Globus pallidus (tissue), 1 donor: ENCODE measurements around the gene PGP.
A peak's percentile ranks its signal among the peaks of the same experiment; 100 is the strongest.
"Not testable (repeated sequence)": the region's sequence is repeated elsewhere in the genome, so short reads cannot be mapped to it uniquely, and the experiment has no call there.

Experiments used
- DNase-seq: peaks from one replicate; pipeline ENCODE4 v3.0.0-alpha.2; 2015; ENCODE audit warnings: low spot score

The PGP gene, protein sequence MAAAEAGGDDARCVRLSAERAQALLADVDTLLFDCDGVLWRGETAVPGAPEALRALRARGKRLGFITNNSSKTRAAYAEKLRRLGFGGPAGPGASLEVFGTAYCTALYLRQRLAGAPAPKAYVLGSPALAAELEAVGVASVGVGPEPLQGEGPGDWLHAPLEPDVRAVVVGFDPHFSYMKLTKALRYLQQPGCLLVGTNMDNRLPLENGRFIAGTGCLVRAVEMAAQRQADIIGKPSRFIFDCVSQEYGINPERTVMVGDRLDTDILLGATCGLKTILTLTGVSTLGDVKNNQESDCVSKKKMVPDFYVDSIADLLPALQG

GRCh38 chr16:2214719-2214968 is at the start of gene PGP:
Gene PGP (minus strand): TSS chr16:2214840. CDS start chr16:2214777, 63 bp downstream.
- no peak for DNase-seq

GRCh38 chr16:2263026-2263425 is 48.4 kb upstream of the PGP start:
- not testable (repeated sequence) for DNase-seq

DNA sequence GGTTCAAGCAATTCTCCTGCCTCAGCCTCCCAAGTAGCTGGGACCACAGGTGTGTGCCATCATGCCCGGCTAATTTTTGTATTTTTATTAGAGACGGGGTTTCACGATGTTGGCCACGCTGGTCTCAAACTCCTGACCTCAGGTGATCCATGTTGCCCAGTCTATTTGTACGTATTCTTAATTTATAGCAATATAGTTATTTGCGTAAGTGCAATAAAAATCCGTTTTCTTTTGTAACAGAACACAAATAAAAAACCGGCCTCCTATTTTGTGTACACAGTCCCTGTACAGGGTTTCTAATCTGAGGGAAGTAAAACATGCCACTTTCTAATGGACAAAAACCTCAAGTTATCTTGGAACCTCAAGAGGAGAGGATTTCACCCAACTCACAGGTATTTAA is 45.6 kb upstream of the PGP start:
- DNase-seq = no peak

DNA sequence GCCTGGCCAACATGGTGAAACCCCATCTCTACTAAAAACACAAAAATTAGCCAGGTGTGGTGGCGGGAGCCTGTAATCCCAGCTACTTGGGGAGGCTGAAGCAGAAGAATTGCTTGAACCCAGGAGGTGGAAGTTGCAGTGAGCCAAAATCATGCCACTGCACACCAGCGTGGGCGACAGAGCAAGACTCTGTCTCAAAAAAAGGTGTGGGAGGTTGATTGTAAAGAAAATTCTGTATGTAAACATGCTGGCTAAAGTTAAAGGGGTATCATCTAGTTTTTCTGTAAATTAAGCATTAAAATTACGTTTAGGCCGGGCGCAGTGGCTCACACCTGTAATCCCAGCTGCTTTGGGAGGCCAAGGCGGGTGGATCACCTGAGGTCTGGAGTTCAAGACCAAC is 43.9 kb upstream of the PGP start:
- not testable (repeated sequence) for DNase-seq

- no peak for DNase-seq
These were observed 43.1 kb upstream of the PGP start for GRCh38 chr16:2257726-2258125.

DNA sequence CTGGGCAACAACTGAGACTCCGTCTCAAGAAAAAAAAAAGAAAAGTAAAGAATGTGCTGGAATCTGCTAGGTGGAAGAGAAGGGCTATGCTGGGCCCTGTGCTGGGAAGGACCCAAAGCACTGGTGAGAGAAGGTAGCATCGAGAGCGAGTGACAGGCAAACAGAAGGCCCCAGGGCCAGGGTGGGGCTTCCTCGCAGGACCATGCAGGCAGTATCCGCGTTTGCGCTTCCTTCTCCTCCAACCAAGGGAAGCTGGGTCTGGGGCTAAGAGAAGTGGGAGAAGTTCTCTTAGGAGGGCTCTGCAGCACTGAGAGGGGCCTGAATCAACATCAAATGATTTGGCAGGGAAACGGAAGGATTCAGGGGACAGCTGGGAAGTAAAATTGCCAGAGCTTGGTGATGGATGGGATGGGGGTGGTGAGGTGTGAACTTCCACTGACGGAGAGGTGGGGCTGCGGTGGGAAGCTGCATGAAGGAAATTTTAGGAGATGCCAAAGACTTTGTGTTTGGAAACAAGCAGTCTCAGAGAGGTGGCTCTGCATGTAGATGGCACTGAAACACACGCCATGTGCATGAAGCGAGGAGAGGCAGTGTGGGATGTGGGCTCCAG is 42.0 kb upstream of the PGP start:
- no peak for DNase-seq

- DNase-seq = no peak
These were observed 38.7 kb upstream of the PGP start for GRCh38 chr16:2253293-2253692.

- no peak for DNase-seq
These were observed 38.1 kb upstream of the PGP start for GRCh38 chr16:2252806-2253148.

DNA sequence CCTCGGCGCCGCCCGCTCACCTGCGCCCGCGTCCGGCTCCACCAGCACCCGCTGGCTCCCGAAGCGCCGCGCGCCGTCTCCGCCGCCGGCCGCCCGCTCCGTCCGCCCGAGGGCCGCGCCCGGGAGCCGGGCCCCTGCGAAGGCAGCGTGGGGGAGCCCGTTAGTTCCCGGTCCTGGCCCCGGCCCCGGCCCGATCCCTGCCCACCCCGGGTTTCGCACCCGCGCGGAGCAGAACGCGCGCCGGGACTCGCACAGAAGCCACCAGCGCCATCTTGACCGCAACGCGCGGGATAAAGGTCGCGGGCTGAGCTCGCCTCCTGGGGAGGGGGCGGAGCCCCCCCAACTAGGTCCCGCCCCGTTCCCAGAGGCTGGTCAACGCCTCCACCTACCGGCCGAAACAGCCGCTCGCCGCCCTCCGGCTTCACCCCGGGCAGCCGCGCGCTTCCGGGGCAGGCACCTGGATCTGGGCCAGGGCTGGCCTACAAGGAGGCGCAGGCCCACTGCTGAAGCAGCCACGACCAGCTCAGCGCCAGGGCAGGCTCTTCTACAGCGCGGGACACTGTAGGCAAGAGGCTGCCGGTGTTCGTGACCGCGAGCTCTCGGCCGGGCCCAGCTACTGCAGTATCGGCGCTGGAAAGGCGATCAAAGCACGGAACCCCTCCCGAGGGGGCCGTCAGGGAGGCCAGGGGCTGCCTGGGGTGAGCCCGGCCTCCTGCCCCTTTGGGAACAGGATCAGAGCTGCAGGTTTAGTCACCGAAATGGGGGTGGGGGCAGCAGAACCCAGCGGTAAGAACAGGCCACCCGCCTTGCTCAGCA is 36.9 kb upstream of the PGP start, which contains the start of gene ECI1:
Gene ECI1 (minus strand): TSS at position 292 of the 816 bp plus-strand sequence. CDS start 21 bp downstream, at position 271.
- peak; percentile 95 for DNase-seq

- no peak for DNase-seq
These were observed 36.1 kb upstream of the PGP start for GRCh38 chr16:2250652-2251295.

DNA sequence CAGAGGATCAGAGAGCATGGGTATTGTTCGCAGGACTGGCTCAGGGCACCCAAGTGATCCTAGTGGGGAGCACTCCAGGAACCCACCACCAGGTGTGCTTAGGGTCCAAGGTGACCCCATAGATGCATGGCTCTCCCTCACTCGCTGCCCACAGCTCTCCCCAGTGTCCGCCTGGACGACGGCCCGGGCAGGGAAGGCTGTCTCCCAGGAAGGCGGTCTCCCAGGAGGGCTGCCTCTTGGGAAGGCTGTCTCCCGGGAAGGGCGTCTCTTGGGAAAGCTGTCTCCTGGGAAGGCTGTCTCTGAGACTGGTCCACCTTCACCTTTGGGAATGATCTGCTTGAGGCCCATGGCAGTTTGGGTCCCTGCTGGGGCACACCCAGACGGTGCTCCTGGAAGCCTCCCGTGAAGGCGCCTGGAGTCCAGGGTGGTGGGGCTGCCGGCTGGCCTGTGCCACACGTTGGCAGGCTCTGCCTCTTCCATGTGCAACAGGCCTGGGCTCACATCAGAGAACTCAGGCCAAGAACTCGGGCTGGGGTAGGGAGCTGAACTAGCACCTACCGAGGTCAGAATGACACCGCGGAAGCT is 31.8 kb upstream of the PGP start:
- DNase-seq = no peak

- DNase-seq = no peak
These were observed 30.5 kb upstream of the PGP start for GRCh38 chr16:2244926-2245795.

- no peak for DNase-seq
These were observed 29.7 kb upstream of the PGP start for GRCh38 chr16:2244301-2244700.

DNA sequence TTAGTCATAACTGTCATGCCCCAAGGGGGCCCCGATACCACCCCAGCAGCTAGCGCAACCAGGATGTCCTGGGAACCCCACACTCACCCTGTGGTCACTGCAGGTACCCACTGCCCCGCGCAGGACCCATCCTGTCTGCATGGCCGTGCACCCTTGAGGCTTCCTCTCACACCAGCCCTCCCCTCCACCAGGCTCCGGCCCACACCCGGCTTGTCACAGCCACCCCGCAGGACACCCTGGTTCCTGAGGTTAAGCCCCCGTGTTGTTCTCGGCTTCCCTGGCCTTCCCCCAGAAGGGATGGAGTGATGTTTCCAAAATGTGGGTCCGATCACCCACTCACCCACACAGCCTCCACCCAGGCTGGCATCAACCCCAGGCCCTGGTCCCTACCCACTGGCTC is 29.1 kb upstream of the PGP start:
- no peak for DNase-seq

GRCh38 chr16:2243031-2243528 is 28.4 kb upstream of the PGP start:
- DNase-seq = no peak

DNA sequence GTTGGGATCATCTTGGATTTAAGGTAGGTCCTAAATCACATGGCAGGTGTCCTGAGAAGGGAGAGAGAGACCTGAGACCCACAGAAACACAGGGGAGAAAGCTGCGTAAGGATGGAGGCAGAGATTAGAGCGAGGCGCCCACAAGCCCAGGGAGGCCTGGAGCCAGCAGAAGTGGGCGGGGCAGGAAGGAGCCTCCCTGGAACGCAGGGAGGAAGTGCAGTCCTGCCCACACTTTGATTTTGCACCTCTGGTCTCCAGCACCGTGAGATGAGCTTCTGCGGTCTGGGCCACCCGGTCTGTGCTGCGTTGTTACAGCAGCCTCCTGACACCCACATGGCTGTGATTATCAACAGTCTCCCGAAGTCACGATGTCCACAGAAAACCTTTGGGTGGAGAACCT is 28.0 kb upstream of the PGP start:
- no peak for DNase-seq

DNA sequence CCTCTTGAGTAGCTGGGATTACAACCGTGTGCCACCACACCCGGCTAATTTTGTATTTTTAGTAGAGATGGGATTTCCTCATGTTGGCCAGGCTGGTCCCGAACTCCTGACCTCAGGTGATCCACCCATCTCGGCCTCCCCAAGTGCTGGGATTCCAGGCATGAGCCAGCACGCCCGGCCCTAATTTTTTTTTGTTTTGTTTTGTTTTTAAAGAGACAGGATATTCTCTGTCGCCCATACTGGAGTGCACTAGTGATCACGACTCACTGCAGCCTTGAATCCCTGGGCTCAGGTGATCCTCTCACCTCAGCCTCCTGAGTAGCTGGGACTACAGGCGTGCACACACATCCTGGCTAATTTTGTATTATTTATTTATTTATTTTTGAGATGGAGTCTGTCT is 25.7 kb upstream of the PGP start:
- not testable (repeated sequence) for DNase-seq

DNA sequence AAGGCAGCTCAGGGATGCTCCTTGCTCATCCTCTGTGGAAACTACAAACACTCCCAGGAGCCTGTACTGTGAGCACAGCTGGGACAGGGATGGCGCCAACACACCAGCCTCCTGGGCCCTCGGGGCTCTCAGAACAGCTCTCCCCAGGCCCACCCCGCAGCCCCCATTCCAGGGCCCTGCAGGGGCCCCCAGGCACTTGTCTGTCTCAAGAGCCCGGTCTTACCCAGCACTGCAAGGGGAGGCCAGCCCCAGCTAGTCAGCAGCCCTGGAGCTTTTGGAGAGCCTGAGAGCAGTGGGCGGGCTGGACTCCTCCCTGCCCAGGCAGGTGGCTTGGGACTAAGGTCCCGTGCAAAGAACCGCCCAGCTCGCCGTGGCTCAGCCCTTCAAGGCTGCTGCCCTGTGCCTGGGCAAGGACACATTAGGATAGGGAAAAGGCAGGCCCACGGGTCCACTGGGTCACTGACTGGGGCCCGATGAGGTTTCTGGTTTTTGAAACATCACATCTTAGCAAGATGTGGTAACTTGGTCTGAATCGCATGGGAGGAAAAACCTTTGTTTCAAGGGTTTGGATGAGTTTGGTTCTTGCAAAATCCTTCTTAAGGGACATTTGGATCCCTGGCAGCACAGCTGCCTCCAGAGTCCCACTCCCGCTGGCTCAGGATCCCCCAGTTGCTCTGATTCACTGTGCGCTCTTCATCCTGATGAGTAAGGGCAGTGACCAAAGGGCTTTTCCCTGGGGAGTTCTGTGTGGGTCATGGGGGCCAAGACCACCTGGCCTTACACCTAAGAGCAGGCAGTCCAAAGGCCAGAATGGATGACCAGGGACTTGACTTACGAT is 24.4 kb upstream of the PGP start:
- DNase-seq = no peak

- DNase-seq = no peak
These were observed 23.7 kb upstream of the PGP start for GRCh38 chr16:2238150-2238837.
